ENCODE measurements around the gene HAVCR2. TPM values are rescaled to one million over a fixed set of nuclear protein-coding genes. Genes with fewer than 3 reads are reported as not detected.

The HAVCR2 gene
- total and polyA plus RNA-seq, 2 of the 13 experiments (the other 11 are each of a cell fraction or from before 2014, with no cell fraction given) = 0.07 to 0.16 TPM

GRCh38 chr5:157068785-157069184 lies 40.1 kb downstream of the HAVCR2 start:
- FAIRE-seq (no peak), ATAC-seq (no peak), DNase-seq (ENCODE audit: low spot score) (no peak)
- Histone ChIP-seq H3K4me2 (ENCODE audit: low read depth, low read length) (no peak overlapping the region), H4K20me1 (ENCODE audit: insufficient read depth, low read length) (no peaks in the 10 kb centered on the region), H3K79me2 (ENCODE audit: insufficient read depth, low read length) (no peaks in the 10 kb centered on the region), H3K9ac (ENCODE audit: insufficient read depth, low read depth, low read length) (no peak overlapping the region), H2AFZ (ENCODE audit: low read length) (no peak overlapping the region), H3K27me3 (ENCODE audit: control insufficient read depth in 1 of 2, insufficient read depth in 2 of 2, low read length in 2 of 2) (no peaks in the 10 kb centered on the region), H3K4me1 (ENCODE audit: insufficient read depth, low read length) (peaks cover 90% of the 10 kb centered on the region), H3K36me3 (replicated peaks in 1 of 2; ENCODE audit: control insufficient read depth in 1 of 2, insufficient read depth in 2 of 2, low read length in 2 of 2) (no peaks in the 10 kb centered on the region), H3K9me3 (ENCODE audit: low read length) (no peaks in the 10 kb centered on the region), H3K27ac (ENCODE audit: extremely low read length, insufficient read depth, low read length) (peak overlapping the region; percentile 70), H3K4me3 (replicated peaks in 1 of 3; ENCODE audit: insufficient read depth in 1 of 3, low read depth in 2 of 3, low read length in 3 of 3) (no peak overlapping the region; a peak in 1 of 6 replicates)
- intact Hi-C loops (cut with micrococcal nuclease; ENCODE audit: unreplicated experiment) (no loop called here), in situ Hi-C loops (cut with HindIII; ENCODE audit: extremely low pct_ligation_motif_present, low pct_unique_long_range_greater_than_20kb) (no loop called here)
- WGBS (ENCODE audit: low lambda C conversion rate) = 91% methylated on average over 5 of the region's 5 CpGs
- TF ChIP-seq ZXDC (CRISPR knock-in tag; IDR thresholded peaks at IDR 0.05) = no peak
- TF ChIP-seq KAT8 (CRISPR knock-in tag; IDR thresholded peaks at IDR 0.05) = 0 out of 2 replicates have a peak, but pooled peaks have one; percentile 10
- TF ChIP-seq CEBPG (CRISPR knock-in tag; IDR thresholded peaks at IDR 0.05) = peak; percentile 27; the same call in 1 of the 2 replicates
- no peak for TF ChIP-seq FOXO1 (CRISPR knock-in tag; IDR thresholded peaks at IDR 0.05)
- TF ChIP-seq ZBED4 (CRISPR knock-in tag; IDR thresholded peaks at IDR 0.05; ENCODE audit: borderline replicate concordance) = no peak
- no peak for TF ChIP-seq ZNF331 (CRISPR knock-in tag; IDR thresholded peaks at IDR 0.05)
- no peak for TF ChIP-seq ZNF780A (CRISPR knock-in tag; IDR thresholded peaks at IDR 0.05)
- no peak for TF ChIP-seq HMGA1 (CRISPR knock-in tag; conservative IDR thresholded peaks at IDR 0.05)
- no peak for TF ChIP-seq THRA (CRISPR knock-in tag; IDR thresholded peaks at IDR 0.05; ENCODE audit: borderline replicate concordance)
- peak; percentile 67 for TF ChIP-seq CEBPB (IDR thresholded peaks at IDR 0.05; ENCODE audit: borderline replicate concordance, low read depth, low read length)
- TF ChIP-seq ZNF329 (CRISPR knock-in tag; IDR thresholded peaks at IDR 0.05; ENCODE audit: low read depth) = no peak
- TF ChIP-seq RFX1 (IDR thresholded peaks at IDR 0.05) = no peak
- no peak for TF ChIP-seq PRPF4 (IDR thresholded peaks at IDR 0.05; ENCODE audit: low read depth, low read length, poor library complexity, severe bottlenecking)
- no peak for TF ChIP-seq ZBTB7A (CRISPR knock-in tag; IDR thresholded peaks at IDR 0.05)
- TF ChIP-seq HNRNPL (IDR thresholded peaks at IDR 0.05; ENCODE audit: low read depth, low read length) = no peak
- ChIA-PET CTCF (ENCODE audit: low intra/inter-chr PET ratio, low total read pairs) (no interaction called here), POLR2A (interaction anchor here (1.9 kb wide), 1 partner anchor 10 kb away, joined by 7 read pairs; the partner anchor contains the start of gene HAVCR1)
- no TSS peak for BruUV-seq (replicated peaks)

Data from HepG2 (cell line).